ENCODE results near the gene MS4A6E.
"Not testable (repeated sequence)": the region's sequence is repeated elsewhere in the genome, so short reads cannot be mapped to it uniquely, and the experiment has no call there.

Gene MS4A6E

GRCh38 chr11:60363542-60364470, 36.8 kb downstream of the MS4A6E start:
- no peak for DNase-seq (ENCODE audit: low spot score)
- TF ChIP-seq CTCF (IDR thresholded peaks at IDR 0.05) = no peak
- Histone ChIP-seq H3K4me3 (no peak overlapping the region), H3K27ac (peak overlapping the region in 1 of 2 donors; percentile 64)

- not testable (repeated sequence) for DNase-seq (ENCODE audit: low spot score); H3K4me3 ChIP-seq
Observed at GRCh38 chr11:60366262-60366904, 39.3 kb downstream of the MS4A6E start.

GRCh38 chr11:60367009-60367408, 40.0 kb downstream of the MS4A6E start:
- Histone ChIP-seq H3K4me3 (no peak overlapping the region), H3K27ac (no peak overlapping the region)
- TF ChIP-seq CTCF (IDR thresholded peaks at IDR 0.05) = no peak
- DNase-seq (ENCODE audit: low spot score) = no peak

More at GRCh38 chr11:60366262-60366904, 39.3 kb downstream of the MS4A6E start:
- H3K27ac ChIP-seq = not testable (repeated sequence)

- Histone ChIP-seq H3K27ac (no peak overlapping the region), H3K4me3 (no peak overlapping the region)
- DNase-seq (ENCODE audit: low spot score) = no peak
- TF ChIP-seq CTCF (IDR thresholded peaks at IDR 0.05) = no peak
Observed at GRCh38 chr11:60367896-60368295, 40.8 kb downstream of the MS4A6E start.

GRCh38 chr11:60370252-60370810, 43.3 kb downstream of the MS4A6E start:
- H3K27ac ChIP-seq = peak overlapping the region in 1 of 2 donors; percentile 28

GRCh38 chr11:60370811-60371298, 43.8 kb downstream of the MS4A6E start:
- no peak for TF ChIP-seq CTCF (IDR thresholded peaks at IDR 0.05)
- Histone ChIP-seq H3K27ac (peak overlapping the region in 1 of 2 donors; percentile 28), H3K4me3 (no peak overlapping the region)
- DNase-seq (ENCODE audit: low spot score) = no peak

More at GRCh38 chr11:60370252-60370810, 43.3 kb downstream of the MS4A6E start:
- no peak for TF ChIP-seq CTCF (IDR thresholded peaks at IDR 0.05)
- H3K4me3 ChIP-seq = no peak overlapping the region
- DNase-seq (ENCODE audit: low spot score) = no peak

GRCh38 chr11:60371386-60371785, 44.3 kb downstream of the MS4A6E start:
- H3K4me3 ChIP-seq = no peak overlapping the region
- TF ChIP-seq CTCF (IDR thresholded peaks at IDR 0.05) = no peak
- peak overlapping the region in 1 of 2 donors; percentile 37 for H3K27ac ChIP-seq
- no peak for DNase-seq (ENCODE audit: low spot score)
